ENCODE data around the gene TNRC18. TPM values are rescaled to one million over a fixed set of nuclear protein-coding genes. Genes with fewer than 3 reads are reported as not detected.

Gene TNRC18
- total and polyA plus RNA-seq, 2 donors (not counting 1 experiment from before 2014, with no cell fraction given) = 17.8 to 75.0 TPM

GRCh38 chr7:5379546-5379945, 44.1 kb downstream of the TNRC18 start:
- Mint-ChIP-seq H3K27me3 (no peaks in the 10 kb centered on the region), H3K4me1 (peaks cover 21% of the 10 kb centered on the region), H3K4me3 (no peak overlapping the region), H3K9me3 (ENCODE audit: insufficient read depth) (no peaks in the 10 kb centered on the region), H3K27ac (no peak overlapping the region)
- Histone ChIP-seq H3K9ac (ENCODE audit: low read length) (no peak overlapping the region), H3K79me2 (ENCODE audit: control insufficient read depth, insufficient read depth, low read length) (peaks cover 73% of the 10 kb centered on the region), H3K27ac (ENCODE audit: low read length in 2 of 2) (no peak overlapping the region), H3K9me3 (ENCODE audit: control extremely low read depth in 1 of 3, control insufficient read depth in 2 of 3, insufficient read depth in 1 of 3, low read length in 2 of 3) (no peaks in the 10 kb centered on the region), H2AFZ (ENCODE audit: insufficient read depth, low read depth, low read length, poor library complexity, severe bottlenecking) (no peak overlapping the region), H4K20me1 (ENCODE audit: control insufficient read depth, insufficient read depth, low read length, poor library complexity, severe bottlenecking) (peaks cover 83% of the 10 kb centered on the region), H3K27me3 (replicated peaks in 1 of 4; ENCODE audit: control extremely low read depth in 1 of 4, control insufficient read depth in 3 of 4, insufficient read depth in 4 of 4, low read length in 3 of 4) (no peaks in the 10 kb centered on the region), H3K36me3 (replicated peaks in 1 of 2; ENCODE audit: control extremely low read depth in 1 of 2, control insufficient read depth in 1 of 2, extremely low read depth in 1 of 2, insufficient read depth in 2 of 2, low read length in 1 of 2) (peaks cover 0 to 28% of the 10 kb centered on the region in 2 experiments), H3K4me1 (ENCODE audit: control insufficient read depth in 2 of 2, insufficient read depth in 2 of 2, low read length in 2 of 2) (no peaks in the 10 kb centered on the region), H3K4me3 (ENCODE audit: control extremely low read depth in 1 of 5, extremely low read depth in 1 of 5, insufficient read depth in 1 of 5, low read depth in 2 of 5, low read length in 4 of 5) (no peak overlapping the region), H3K4me2 (replicated peaks; ENCODE audit: low read depth, low read length, poor library complexity, severe bottlenecking) (no peak overlapping the region)
- ChIA-PET CTCF (no interaction called here), POLR2A (no interaction called here)
- DNase-seq = no peak
- no peak for ATAC-seq (ENCODE audit: low read depth)
- 97% methylated on average over 16 of the region's 17 CpGs for WGBS (ENCODE audit: insufficient coverage)
- TF ChIP-seq CTCF (IDR thresholded peaks at IDR 0.05) = no peak
- no peak for TF ChIP-seq EZH2 (IDR thresholded peaks at IDR 0.05; ENCODE audit: borderline replicate concordance, insufficient read depth, low read depth, low read length, poor library complexity, severe bottlenecking)
- intact Hi-C loops (cut with micrococcal nuclease) = no loop called here

GRCh38 chr7:5377816-5378215, 45.8 kb downstream of the TNRC18 start:
- Histone ChIP-seq H3K79me2 (ENCODE audit: control insufficient read depth, insufficient read depth, low read length) (peaks cover 56% of the 10 kb centered on the region), H3K9me3 (ENCODE audit: control extremely low read depth in 1 of 3, control insufficient read depth in 2 of 3, insufficient read depth in 1 of 3, low read length in 2 of 3) (no peaks in the 10 kb centered on the region), H4K20me1 (ENCODE audit: control insufficient read depth, insufficient read depth, low read length, poor library complexity, severe bottlenecking) (peaks cover 65% of the 10 kb centered on the region), H3K27me3 (replicated peaks in 1 of 4; ENCODE audit: control extremely low read depth in 1 of 4, control insufficient read depth in 3 of 4, insufficient read depth in 4 of 4, low read length in 3 of 4) (no peaks in the 10 kb centered on the region), H3K4me3 (ENCODE audit: control extremely low read depth in 1 of 5, extremely low read depth in 1 of 5, insufficient read depth in 1 of 5, low read depth in 2 of 5, low read length in 4 of 5) (no peak overlapping the region), H3K27ac (ENCODE audit: low read length in 2 of 2) (no peak overlapping the region), H3K9ac (ENCODE audit: low read length) (no peak overlapping the region), H3K4me2 (replicated peaks; ENCODE audit: low read depth, low read length, poor library complexity, severe bottlenecking) (no peak overlapping the region), H2AFZ (ENCODE audit: insufficient read depth, low read depth, low read length, poor library complexity, severe bottlenecking) (no peak overlapping the region), H3K4me1 (ENCODE audit: control insufficient read depth in 2 of 2, insufficient read depth in 2 of 2, low read length in 2 of 2) (no peaks in the 10 kb centered on the region), H3K36me3 (replicated peaks in 1 of 2; ENCODE audit: control extremely low read depth in 1 of 2, control insufficient read depth in 1 of 2, extremely low read depth in 1 of 2, insufficient read depth in 2 of 2, low read length in 1 of 2) (peaks cover 0 to 36% of the 10 kb centered on the region in 2 experiments)
- DNase-seq (no peak), ATAC-seq (ENCODE audit: low read depth) (no peak)
- Mint-ChIP-seq H3K27ac (no peak overlapping the region), H3K27me3 (no peaks in the 10 kb centered on the region), H3K4me3 (no peak overlapping the region), H3K4me1 (peaks cover 13% of the 10 kb centered on the region), H3K9me3 (ENCODE audit: insufficient read depth) (no peaks in the 10 kb centered on the region)
- intact Hi-C loops (cut with micrococcal nuclease) = no loop called here
- CTCF ChIA-PET = interaction anchor here (1.1 to 1.4 kb wide), 2 partner anchors 19 to 327 kb away, joined by 3 read pairs; no protein-coding TSS in a partner anchor
- POLR2A ChIA-PET = no interaction called here
- WGBS (ENCODE audit: insufficient coverage) = 90% methylated on average over 15 of the region's 16 CpGs
- TF ChIP-seq CTCF (IDR thresholded peaks at IDR 0.05) (no peak), EZH2 (IDR thresholded peaks at IDR 0.05; ENCODE audit: borderline replicate concordance, insufficient read depth, low read depth, low read length, poor library complexity, severe bottlenecking) (no peak)

Measured in B cell (primary cell).